ENCODE data around the gene LAMA3.
A peak's percentile ranks its signal among the peaks of the same experiment; 100 is the strongest.

LAMA3 gene

DNA sequence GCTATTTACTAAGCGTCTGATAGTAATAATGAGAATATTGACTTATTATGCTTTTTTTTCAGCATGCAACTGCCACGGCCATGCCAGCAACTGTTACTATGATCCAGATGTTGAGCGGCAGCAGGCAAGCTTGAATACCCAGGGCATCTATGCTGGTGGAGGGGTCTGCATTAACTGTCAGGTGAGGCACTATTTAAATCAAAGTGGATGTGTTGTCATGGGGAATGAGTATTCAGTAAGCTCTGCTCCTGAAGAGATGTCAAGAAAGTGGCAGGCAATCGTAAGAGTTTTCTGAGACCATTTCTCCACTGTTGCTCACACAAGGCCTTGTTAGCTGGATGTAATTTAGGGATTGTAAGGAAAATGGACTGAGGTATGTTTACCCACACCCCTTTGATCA is 74.1 kb downstream of the LAMA3 start:
- H3K27ac Mint-ChIP-seq, result no peak overlapping the region
- H3K9me3 Mint-ChIP-seq, result peaks cover 14% of the 10 kb centered on the region
- TF ChIP-seq, protein P1, sequence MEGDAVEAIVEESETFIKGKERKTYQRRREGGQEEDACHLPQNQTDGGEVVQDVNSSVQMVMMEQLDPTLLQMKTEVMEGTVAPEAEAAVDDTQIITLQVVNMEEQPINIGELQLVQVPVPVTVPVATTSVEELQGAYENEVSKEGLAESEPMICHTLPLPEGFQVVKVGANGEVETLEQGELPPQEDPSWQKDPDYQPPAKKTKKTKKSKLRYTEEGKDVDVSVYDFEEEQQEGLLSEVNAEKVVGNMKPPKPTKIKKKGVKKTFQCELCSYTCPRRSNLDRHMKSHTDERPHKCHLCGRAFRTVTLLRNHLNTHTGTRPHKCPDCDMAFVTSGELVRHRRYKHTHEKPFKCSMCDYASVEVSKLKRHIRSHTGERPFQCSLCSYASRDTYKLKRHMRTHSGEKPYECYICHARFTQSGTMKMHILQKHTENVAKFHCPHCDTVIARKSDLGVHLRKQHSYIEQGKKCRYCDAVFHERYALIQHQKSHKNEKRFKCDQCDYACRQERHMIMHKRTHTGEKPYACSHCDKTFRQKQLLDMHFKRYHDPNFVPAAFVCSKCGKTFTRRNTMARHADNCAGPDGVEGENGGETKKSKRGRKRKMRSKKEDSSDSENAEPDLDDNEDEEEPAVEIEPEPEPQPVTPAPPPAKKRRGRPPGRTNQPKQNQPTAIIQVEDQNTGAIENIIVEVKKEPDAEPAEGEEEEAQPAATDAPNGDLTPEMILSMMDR (IDR thresholded peaks at IDR 0.05), result no peak
- no peaks in the 10 kb centered on the region for H3K4me1 Mint-ChIP-seq
- H3K4me3 Mint-ChIP-seq, result no peak overlapping the region
- no peak for DNase-seq
- H3K27me3 Mint-ChIP-seq (ENCODE audit: low read depth, poor library complexity), result peaks cover 3% of the 10 kb centered on the region
- no peaks in the 10 kb centered on the region for H3K36me3 Mint-ChIP-seq (ENCODE audit: low read depth)

DNA sequence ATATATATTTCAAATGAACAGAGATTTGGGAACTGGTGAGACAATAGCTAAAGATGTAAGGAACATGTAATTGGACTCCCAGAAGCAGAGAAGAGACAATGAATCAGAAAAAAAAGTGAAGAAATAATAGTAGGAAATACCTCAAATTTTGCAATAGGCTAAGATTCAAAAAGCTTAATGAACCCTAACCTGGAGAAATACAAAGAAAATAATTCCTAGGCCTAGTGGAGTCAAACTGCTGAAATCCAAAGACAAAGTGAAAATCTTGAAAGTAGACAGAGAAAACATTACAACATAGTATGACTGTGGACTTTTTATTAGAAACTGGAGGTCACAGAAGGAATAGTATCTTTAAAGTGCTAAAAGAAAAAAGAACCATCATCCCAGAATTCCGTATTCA is 76.7 kb downstream of the LAMA3 start:
- TF ChIP-seq, protein P1 (IDR thresholded peaks at IDR 0.05), result no peak
- no peaks in the 10 kb centered on the region for H3K36me3 Mint-ChIP-seq (ENCODE audit: low read depth)
- H3K27ac Mint-ChIP-seq, result no peak overlapping the region
- no peak overlapping the region for H3K4me3 Mint-ChIP-seq
- DNase-seq, result no peak
- H3K9me3 Mint-ChIP-seq, result peaks cover 23% of the 10 kb centered on the region
- no peaks in the 10 kb centered on the region for H3K4me1 Mint-ChIP-seq
- H3K27me3 Mint-ChIP-seq (ENCODE audit: low read depth, poor library complexity), result peaks cover 6% of the 10 kb centered on the region

DNA sequence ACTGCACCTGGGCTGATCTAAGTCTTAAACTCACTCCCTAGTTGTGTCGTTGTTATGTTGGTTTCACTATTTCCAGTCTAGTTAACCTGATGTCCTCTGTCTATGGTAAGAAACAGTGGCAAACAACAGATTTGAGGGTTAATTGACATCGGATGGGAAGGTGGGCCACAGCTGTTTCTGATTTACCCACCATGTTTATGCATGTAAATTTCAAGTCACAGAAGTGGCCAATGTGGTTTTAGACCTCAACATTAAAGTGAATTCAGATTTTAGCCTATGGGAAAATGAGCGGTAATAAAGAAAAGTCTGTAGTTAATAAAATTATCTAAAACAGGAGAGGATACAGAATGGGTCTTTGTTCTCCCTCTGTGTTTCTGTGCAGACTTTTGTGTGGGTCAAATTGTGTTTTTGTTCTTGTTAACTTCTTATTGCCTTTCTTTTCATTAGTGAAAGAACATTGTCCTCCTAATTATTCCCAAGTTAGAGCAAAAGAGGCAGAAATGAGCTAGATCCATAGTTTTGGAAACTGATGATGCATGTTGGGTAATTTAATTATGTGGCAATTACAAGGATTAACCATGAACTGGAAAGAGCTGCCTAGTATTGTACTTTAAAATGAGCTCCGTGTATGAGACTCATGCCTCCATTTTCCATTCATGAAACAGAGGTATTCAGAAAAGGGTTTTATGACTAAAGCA is 83.2 kb downstream of the LAMA3 start:
- Mint-ChIP-seq H3K27me3 (ENCODE audit: low read depth, poor library complexity) (peaks cover 6% of the 10 kb centered on the region), H3K27ac (no peak overlapping the region), H3K4me3 (no peak overlapping the region), H3K9me3 (peaks cover 16% of the 10 kb centered on the region), H3K36me3 (ENCODE audit: low read depth) (no peaks in the 10 kb centered on the region), H3K4me1 (peaks cover 11% of the 10 kb centered on the region)
- TF ChIP-seq, protein P1 (IDR thresholded peaks at IDR 0.05), result no peak
- DNase-seq, result no peak

DNA sequence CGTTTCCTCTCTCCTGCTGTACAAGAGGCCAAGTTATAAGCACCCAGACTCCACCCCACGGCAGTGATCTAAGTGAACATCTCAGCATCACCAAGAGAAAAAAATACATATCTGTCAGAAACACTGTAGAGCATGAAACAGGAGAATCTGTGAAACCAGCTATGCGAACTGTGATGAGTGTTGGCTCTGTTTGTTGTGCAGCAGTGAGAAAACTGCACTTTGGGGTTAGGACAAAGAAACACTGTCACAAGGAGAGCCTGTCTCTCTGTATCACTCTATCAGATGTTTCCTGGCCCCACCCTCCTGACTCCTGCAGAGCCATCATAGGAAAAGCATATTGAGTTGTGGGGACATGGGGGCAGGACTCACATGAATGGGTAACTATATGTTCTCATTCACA is 87.1 kb downstream of the LAMA3 start:
- Mint-ChIP-seq H3K4me1 (peaks cover 29% of the 10 kb centered on the region), H3K9me3 (no peaks in the 10 kb centered on the region), H3K36me3 (ENCODE audit: low read depth) (no peaks in the 10 kb centered on the region), H3K27me3 (ENCODE audit: low read depth, poor library complexity) (peaks cover 11% of the 10 kb centered on the region), H3K4me3 (no peak overlapping the region), H3K27ac (no peak overlapping the region)
- TF ChIP-seq, protein P1 (IDR thresholded peaks at IDR 0.05), result no peak
- DNase-seq, result no peak

DNA sequence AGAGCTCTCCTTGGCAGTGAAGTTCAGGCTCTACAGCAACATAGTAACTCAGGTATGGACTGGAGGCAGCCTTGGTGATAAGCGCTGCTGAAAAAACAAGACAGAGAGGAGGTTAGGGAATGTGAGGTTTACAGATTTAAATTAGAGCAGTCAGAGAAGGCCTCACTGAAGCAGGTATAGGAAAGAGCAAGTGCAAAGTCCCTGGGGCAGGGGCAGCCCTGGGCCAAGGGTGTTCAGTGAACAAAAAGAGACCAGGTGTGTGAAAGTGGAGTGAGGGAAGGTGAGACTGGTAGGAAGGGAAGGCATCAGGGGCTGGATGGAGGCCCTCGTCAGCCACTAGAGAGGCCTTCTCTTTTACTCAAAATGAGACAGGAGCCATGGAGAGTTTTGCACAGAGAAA is 89.6 kb downstream of the LAMA3 start:
- DNase-seq, result no peak
- Mint-ChIP-seq H3K36me3 (ENCODE audit: low read depth) (no peaks in the 10 kb centered on the region), H3K27ac (peak overlapping the region; percentile 11), H3K9me3 (no peaks in the 10 kb centered on the region), H3K4me3 (no peak overlapping the region), H3K4me1 (peaks cover 33% of the 10 kb centered on the region), H3K27me3 (ENCODE audit: low read depth, poor library complexity) (peaks cover 14% of the 10 kb centered on the region)
- TF ChIP-seq, protein P1 (IDR thresholded peaks at IDR 0.05), result no peak

DNA sequence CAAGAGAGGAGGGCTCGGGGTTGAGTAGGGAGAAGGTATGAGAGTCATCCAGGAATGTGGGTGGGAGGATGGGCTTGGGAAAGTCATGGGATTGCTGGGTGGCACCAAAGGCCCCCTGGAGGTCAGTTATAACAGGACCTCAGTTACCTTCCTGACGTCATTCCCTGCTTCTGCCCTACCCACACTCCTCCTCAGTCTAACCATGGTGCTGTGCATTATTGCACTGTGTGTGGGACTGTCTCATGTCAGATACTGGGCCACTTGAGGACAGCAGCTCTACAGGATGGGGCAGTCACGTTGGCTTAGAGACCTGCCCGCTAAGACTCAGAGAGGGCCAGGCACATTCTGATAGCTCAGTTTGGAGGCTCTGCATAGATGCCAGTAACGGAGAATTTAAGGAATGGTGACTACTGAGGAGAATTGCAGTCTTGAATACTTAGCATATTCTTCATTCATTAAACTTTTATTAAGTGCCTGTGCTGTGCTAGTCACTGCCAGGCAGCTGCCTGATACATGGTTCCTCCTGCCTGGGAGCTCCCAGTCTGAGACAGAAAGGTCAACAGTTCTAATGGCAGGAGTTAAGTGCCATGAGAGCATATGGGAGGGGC is 90.5 kb downstream of the LAMA3 start:
- TF ChIP-seq, protein P1 (IDR thresholded peaks at IDR 0.05), result no peak
- H3K27ac Mint-ChIP-seq, result no peak overlapping the region
- H3K9me3 Mint-ChIP-seq, result no peaks in the 10 kb centered on the region
- no peaks in the 10 kb centered on the region for H3K36me3 Mint-ChIP-seq (ENCODE audit: low read depth)
- H3K4me1 Mint-ChIP-seq, result peaks cover 40% of the 10 kb centered on the region
- peak; percentile 8 for DNase-seq
- H3K27me3 Mint-ChIP-seq (ENCODE audit: low read depth, poor library complexity), result peaks cover 14% of the 10 kb centered on the region
- no peak overlapping the region for H3K4me3 Mint-ChIP-seq
